GM18909 (cell line): ENCODE results near the gene FGF18.

Experiments used
- ATAC-seq: cut with Tn5 transposase; IDR thresholded peaks from one replicate; pipeline ENCODE4 v1.9.1; 2021; ENCODE audit warnings: mild to moderate bottlenecking; ENCODE audit not compliant: unreplicated experiment, poor library complexity

FGF18 gene

GRCh38 chr5:171436804-171437285 lies 17.4 kb downstream of the FGF18 start:
- ATAC-seq = no peak

- no peak for ATAC-seq
Measured at GRCh38 chr5:171437286-171437821, 17.9 kb downstream of the FGF18 start.

GRCh38 chr5:171438738-171439137 lies 19.3 kb downstream of the FGF18 start:
- no peak for ATAC-seq

GRCh38 chr5:171441246-171441791 lies 21.9 kb downstream of the FGF18 start:
- no peak for ATAC-seq

GRCh38 chr5:171442287-171443042 lies 23.0 kb downstream of the FGF18 start:
- ATAC-seq = no peak

GRCh38 chr5:171444582-171444981 lies 25.1 kb downstream of the FGF18 start:
- ATAC-seq = no peak

- no peak for ATAC-seq
Measured at GRCh38 chr5:171445644-171446516, 26.4 kb downstream of the FGF18 start.

- ATAC-seq = no peak
Measured at GRCh38 chr5:171447226-171447625, 27.8 kb downstream of the FGF18 start.

- ATAC-seq = no peak
Measured at GRCh38 chr5:171449426-171449825, 30.0 kb downstream of the FGF18 start.

- no peak for ATAC-seq
Measured at GRCh38 chr5:171450423-171451331, 31.2 kb downstream of the FGF18 start.

- ATAC-seq = no peak
Measured at GRCh38 chr5:171451421-171451820, 32.0 kb downstream of the FGF18 start.

GRCh38 chr5:171453056-171453725 lies 33.7 kb downstream of the FGF18 start:
- no peak for ATAC-seq

GRCh38 chr5:171453988-171454387 lies 34.5 kb downstream of the FGF18 start:
- ATAC-seq = no peak

- ATAC-seq = no peak
Measured at GRCh38 chr5:171454549-171454948, 35.1 kb downstream of the FGF18 start.

GRCh38 chr5:171455522-171455921 lies 36.1 kb downstream of the FGF18 start:
- no peak for ATAC-seq

GRCh38 chr5:171457208-171457981 lies 37.9 kb downstream of the FGF18 start:
- no peak for ATAC-seq

GRCh38 chr5:171459839-171460238 lies 40.4 kb downstream of the FGF18 start:
- ATAC-seq = no peak

- ATAC-seq = no peak
Measured at GRCh38 chr5:171462136-171462927, 42.9 kb downstream of the FGF18 start.
